Measurements from ENCODE around the gene CAPN3. TPM values are rescaled to one million over a fixed set of nuclear protein-coding genes. Genes with fewer than 3 reads are reported as not detected.

Gene CAPN3
- total and polyA plus RNA-seq, 7 donors, result 4.4 to 18.8 (median 6.8) TPM

DNA sequence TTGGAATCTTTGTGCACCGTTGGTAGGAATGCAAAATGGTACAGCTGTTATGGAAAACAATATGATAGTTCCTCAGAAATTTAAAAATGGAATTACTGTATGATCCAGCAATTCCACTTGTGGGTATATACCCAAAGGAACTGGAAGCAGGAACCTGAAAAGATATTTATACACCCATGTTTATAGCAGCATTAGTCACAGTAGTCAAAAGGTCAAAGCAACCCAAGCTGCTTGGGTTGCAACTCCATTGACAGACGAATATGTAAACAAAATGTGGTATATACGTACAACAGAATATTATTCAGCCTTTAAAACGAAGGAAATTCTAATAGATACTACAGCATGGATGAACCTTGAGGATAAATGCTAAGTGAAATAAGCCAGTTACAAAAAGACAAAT lies 35.0 kb upstream of the CAPN3 start:
- Histone ChIP-seq H3K4me3 (no peak overlapping the region), H3K27ac (no peak overlapping the region), H3K27me3 (no peaks in the 10 kb centered on the region), H3K9me3 (no peaks in the 10 kb centered on the region), H3K4me1 (no peaks in the 10 kb centered on the region), H3K36me3 (peaks cover 0 to 54% (median 1%) of the 10 kb centered on the region in 4 donors)
- intact Hi-C loops (cut with DNase I), result no loop called here
- TF ChIP-seq POLR2A (IDR thresholded peaks at IDR 0.05), result no peak
- no peak for TF ChIP-seq CTCF (IDR thresholded peaks at IDR 0.05)
- no peak for TF ChIP-seq POLR2AphosphoS5 (IDR thresholded peaks at IDR 0.05)
- no peak for TF ChIP-seq EP300 (IDR thresholded peaks at IDR 0.05)
- 64 to 83% methylated on average over 4 of the region's 4 CpGs for WGBS, 2 donors
- no peak for DNase-seq

GRCh38 chr15:42329161-42329560 lies 30.1 kb upstream of the CAPN3 start:
- Histone ChIP-seq H3K27ac (no peak overlapping the region), H3K4me3 (no peak overlapping the region), H3K36me3 (peaks cover 0 to 31% (median 1%) of the 10 kb centered on the region in 4 donors), H3K4me1 (peaks cover 0 to 9% (median 7%) of the 10 kb centered on the region in 4 donors), H3K27me3 (no peaks in the 10 kb centered on the region), H3K9me3 (no peaks in the 10 kb centered on the region)
- no peak for DNase-seq
- TF ChIP-seq POLR2AphosphoS5 (IDR thresholded peaks at IDR 0.05), result no peak
- TF ChIP-seq EP300 (IDR thresholded peaks at IDR 0.05), result no peak
- TF ChIP-seq POLR2A (IDR thresholded peaks at IDR 0.05), result no peak
- no peak for TF ChIP-seq CTCF (IDR thresholded peaks at IDR 0.05)
- 93 to 96% methylated on average over 2 of the region's 2 CpGs for WGBS, 2 donors
- intact Hi-C loops (cut with DNase I), result no loop called here

DNA sequence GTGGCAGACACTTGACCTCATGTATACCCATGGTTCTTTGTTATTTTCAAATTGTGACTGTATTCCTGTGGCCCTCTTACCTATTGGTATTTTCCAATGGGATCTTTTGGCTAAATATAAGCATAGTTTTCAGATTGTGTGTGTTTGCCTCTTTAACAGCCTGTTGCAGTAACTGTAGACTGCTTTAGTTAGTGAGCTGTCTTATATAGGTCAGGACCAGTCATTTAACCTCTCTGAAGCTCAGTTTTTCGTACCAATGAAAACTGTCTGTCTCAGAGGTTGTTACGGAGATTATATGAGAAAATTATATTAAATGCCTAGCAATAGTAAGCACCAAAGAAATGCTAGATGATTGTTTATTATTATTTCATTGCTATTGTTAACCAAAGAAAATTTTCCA lies 29.3 kb upstream of the CAPN3 start:
- 81 to 95% methylated on average over 2 of the region's 2 CpGs for WGBS, 2 donors
- no peak for DNase-seq
- intact Hi-C loops (cut with DNase I), result no loop called here
- no peak overlapping the region for H3K27ac ChIP-seq
- peaks cover 0 to 9% (median 7%) of the 10 kb centered on the region in 4 donors for H3K4me1 ChIP-seq
- H3K4me3 ChIP-seq, result no peak overlapping the region
- H3K9me3 ChIP-seq, result no peaks in the 10 kb centered on the region
- peaks cover 0 to 24% (median 1%) of the 10 kb centered on the region in 4 donors for H3K36me3 ChIP-seq
- no peak for TF ChIP-seq POLR2A (IDR thresholded peaks at IDR 0.05)
- no peak for TF ChIP-seq POLR2AphosphoS5 (IDR thresholded peaks at IDR 0.05)
- no peak for TF ChIP-seq CTCF (IDR thresholded peaks at IDR 0.05)
- no peak for TF ChIP-seq EP300 (IDR thresholded peaks at IDR 0.05)
- H3K27me3 ChIP-seq, result no peaks in the 10 kb centered on the region

DNA sequence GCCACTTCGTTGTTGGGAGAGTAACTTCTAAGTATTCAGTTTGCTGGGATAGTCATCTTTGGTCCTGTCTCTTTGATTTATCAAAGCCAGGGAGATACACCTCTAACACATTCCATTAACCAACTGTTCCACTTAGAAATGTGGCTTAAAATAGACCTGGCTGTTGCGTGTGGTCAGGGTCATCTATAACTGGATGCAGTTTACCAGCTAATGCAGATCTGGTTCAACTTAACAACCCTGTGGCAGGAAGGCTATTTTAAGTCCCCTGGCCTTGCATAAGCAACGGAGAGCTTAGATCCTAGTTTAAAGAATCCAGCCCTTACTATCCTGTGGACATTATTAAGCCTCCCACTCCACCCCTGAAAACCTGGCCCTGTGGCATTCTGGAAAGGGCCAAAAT lies 28.1 kb upstream of the CAPN3 start:
- WGBS, 2 donors, result 88 to 93% methylated on average over 3 of the region's 3 CpGs
- Histone ChIP-seq H3K9me3 (peaks cover 0 to 2% (median 0%) of the 10 kb centered on the region in 4 donors), H3K27me3 (no peaks in the 10 kb centered on the region), H3K4me3 (no peak overlapping the region), H3K4me1 (peaks cover 0 to 9% (median 7%) of the 10 kb centered on the region in 4 donors), H3K36me3 (peaks cover 0 to 17% (median 1%) of the 10 kb centered on the region in 4 donors), H3K27ac (peak overlapping the region in 1 of 4 donors; percentile 30)
- intact Hi-C loops (cut with DNase I), result no loop called here
- TF ChIP-seq CTCF (IDR thresholded peaks at IDR 0.05), result no peak
- no peak for DNase-seq

DNA sequence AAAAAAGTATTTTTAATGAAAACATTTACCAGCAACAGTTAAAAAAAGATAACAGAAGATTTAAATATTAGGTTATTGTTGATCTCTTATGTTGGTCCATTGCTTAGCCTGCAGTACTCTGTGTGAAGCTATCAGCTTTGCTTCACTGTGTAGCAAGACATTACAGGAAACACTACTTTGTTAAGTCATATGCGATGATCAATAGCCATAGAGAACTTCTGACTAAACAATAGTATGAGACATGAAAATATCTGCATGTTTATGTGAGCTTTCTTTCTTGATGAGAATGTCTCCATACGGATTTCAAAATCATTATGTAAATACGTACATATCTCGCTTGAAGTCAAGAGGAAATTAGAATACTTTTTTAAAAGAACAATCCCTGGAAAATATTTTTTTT lies 27.0 kb upstream of the CAPN3 start:
- Histone ChIP-seq H3K27ac (no peak overlapping the region), H3K36me3 (peaks cover 0 to 6% (median 1%) of the 10 kb centered on the region in 4 donors), H3K27me3 (no peaks in the 10 kb centered on the region), H3K9me3 (peaks cover 0 to 2% (median 0%) of the 10 kb centered on the region in 4 donors), H3K4me3 (no peak overlapping the region), H3K4me1 (peaks cover 0 to 9% (median 7%) of the 10 kb centered on the region in 4 donors)
- TF ChIP-seq EP300 (IDR thresholded peaks at IDR 0.05) (no peak), POLR2AphosphoS5 (IDR thresholded peaks at IDR 0.05) (no peak), CTCF (IDR thresholded peaks at IDR 0.05) (no peak)
- no peak for DNase-seq
- intact Hi-C loops (cut with DNase I), result no loop called here
- 96 to 98% methylated on average over 4 of the region's 4 CpGs for WGBS, 2 donors

Measured in sigmoid colon (tissue), 7 donors.